Stimulated activated CD8-positive, alpha-beta memory T cell treated with anti-CD3 and anti-CD28 coated beads, Interleukin-7, amount 100 ng/mL, for 48 hours (primary cell): Measurements from ENCODE around the gene EARS2.
"Not testable (repeated sequence)": the region's sequence is repeated elsewhere in the genome, so short reads cannot be mapped to it uniquely, and the experiment has no call there.

Experiments used
- DNase-seq, 2 donors: peaks; one replicate each; pipeline ENCODE4 v3.0.0-alpha.2; 2020; ENCODE audit warnings: low read depth in 1 of 2; ENCODE audit errors: extremely low read depth in 1 of 2

EARS2 gene

DNA sequence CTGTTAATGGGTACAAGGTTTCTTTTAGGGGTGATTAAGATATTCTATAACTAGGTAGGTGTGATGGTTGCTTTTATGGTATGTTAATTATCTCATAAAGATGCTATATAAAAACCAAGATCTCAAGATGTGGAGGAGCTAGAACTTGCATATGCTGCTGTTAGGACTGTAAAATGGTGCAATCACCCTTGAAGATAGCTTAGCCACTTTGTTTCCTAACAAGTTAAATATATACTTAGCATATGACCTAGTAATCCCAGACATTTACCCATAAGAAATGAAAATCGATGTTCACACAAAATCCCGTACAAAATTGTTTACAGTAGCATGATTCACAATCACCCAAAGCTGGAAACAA is 71.9 kb downstream of the EARS2 start:
- no peak for DNase-seq

GRCh38 chr16:23484510-23485256 is 72.5 kb downstream of the EARS2 start:
- DNase-seq, result no peak

DNA sequence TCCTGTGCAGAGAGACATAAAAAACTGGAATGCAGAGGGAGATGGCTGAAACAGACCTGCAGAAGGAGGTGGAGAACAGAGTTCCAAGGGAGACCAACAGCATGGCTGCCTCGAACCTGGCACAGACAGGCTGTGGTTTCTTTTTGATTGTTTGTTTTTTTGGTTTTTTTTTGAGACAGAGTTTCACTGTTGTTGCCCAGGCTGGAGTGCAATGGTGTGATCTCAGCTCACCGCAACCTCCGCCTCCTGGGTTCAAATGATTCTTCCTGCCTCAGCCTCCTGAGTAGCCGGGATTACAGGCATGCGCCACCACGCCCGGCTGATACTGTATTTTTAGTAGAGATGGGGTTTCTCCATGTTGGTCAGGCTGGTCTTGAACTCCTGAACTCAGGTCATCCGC is 73.7 kb downstream of the EARS2 start:
- DNase-seq, result not testable (repeated sequence)

DNA sequence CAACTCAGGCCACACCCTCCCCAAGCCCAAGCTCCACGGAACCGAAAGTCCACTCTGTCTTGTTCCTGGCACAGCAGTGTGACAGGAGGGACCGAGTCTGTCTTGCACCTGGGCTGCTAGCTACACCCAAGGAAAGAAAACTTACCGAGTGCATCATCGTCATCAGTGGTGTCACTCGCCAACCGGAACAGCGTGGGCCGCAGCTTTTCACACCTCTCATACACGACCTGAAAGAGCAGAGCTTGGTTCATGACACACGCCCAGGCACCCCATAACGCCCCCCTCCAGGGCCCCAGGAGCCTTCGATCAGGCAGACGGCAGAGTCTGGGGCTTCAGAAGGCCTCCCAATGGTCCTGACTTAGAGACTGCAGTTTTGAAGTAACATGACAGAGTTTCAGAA is 74.4 kb downstream of the EARS2 start:
- DNase-seq, result peak in 1 of 2 donors; percentile 17

DNA sequence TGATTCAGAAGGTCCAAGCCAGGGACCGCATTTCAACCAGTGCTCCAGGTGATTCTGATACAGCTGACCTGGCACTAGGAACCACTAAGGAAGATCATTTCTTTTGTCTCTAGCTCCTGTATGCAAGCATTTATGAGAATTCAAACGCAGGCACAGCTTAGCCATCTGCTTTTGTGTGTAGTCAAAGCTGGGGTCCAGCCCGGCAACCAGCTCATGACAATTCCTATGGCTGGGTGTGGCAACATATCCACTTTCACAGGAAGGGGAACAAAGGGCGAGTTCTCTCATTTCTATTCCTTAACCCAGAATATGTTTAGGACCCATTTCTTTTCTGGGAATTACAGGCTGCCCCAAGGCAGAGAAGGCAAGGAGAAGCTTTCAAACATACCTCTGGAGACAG is 76.9 kb downstream of the EARS2 start:
- DNase-seq, result no peak

DNA sequence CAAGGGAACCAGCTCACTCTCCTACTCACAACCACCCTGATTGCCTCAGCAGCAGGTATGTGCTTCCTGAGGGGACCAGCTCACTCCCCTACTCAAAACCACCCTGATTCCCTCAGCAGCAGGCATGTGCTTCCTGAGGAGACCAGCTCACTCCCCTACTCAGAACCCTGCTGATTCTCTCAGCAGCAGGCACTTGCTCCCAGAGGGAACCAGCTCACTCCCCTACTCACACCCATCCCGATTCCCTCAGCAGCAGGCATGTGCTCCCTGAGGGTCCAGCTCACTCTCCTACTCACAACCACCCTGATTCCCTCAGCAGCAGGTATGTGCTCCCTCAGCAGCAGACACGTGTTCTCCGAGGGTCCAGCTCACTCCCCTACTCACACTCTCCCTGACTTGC is 78.0 kb downstream of the EARS2 start:
- no peak for DNase-seq

DNA sequence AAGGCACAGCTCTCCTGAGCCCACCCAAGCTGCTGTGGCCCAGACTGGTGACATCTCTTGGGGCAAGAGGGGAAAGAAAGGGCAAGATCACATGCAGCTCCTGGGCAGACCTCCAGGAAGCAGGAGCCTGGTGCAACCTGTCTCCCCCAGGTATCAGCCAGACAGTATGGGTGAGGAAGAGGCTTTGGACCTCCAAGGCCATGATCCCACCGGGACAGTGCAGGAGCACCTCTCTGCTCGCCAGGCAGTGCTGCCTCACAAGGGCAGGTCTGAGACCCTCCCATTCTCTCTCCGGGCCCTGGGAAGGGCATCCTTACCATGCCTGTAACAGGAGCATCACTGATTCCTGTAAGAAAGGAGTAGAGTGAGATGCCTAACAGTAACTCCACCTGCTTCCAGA is 78.6 kb downstream of the EARS2 start:
- DNase-seq, result no peak

DNA sequence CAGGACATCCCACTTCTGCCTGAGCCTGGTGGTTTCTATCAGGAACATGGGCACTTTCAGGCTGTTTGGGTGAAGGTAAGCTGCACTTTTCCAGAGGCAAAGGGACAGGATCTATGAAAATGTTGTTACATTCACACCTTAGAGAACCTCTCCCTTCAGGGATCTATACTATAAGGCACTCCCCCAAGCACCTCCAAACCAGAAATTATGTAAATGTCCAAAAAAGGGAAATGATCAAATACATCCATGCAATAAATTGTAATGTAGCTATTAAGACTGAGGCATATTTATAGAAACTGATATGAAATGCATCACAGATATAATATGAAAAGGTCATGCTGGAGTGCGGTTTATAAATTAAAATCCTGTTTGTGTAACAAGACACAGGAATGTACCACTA is 80.9 kb downstream of the EARS2 start:
- no peak for DNase-seq
